ENCODE data around the gene PHTF2.
"Not testable (repeated sequence)": the region's sequence is repeated elsewhere in the genome, so short reads cannot be mapped to it uniquely, and the experiment has no call there.

Gene PHTF2

GRCh38 chr7:77798394-77799077, at the start of gene PHTF2, which contains the start of gene TMEM60:
Gene PHTF2 (plus strand): TSS chr7:77798773.
Gene TMEM60 (minus strand): TSS chr7:77798434. CDS start chr7:77794373, 4,061 bp downstream.
- DNase-seq = peak; percentile 75 to 100 (median 96)

DNA sequence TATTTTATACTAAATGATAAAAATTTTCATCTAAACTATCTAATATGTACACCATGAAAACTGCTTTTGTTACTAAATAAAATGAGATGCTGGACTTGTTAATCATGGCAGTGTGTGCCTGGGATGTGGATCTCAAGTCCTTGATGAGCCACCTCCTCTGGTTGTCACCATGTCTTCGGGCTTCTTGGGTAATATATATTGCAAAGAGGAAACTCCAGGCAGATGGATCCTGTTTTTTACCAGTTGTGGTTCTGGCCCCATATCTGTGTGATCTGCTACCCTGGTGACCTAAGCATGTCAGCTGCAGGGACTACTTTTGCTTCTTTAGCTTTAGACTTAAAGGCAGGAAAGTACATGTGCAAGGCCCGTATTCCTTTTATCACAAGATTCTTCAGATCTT, 46.6 kb upstream of the PHTF2 start:
- no peak for DNase-seq

- DNase-seq = no peak
These were observed 45.4 kb upstream of the PHTF2 start for GRCh38 chr7:77753173-77753572.

GRCh38 chr7:77757589-77757988, 41.0 kb upstream of the PHTF2 start:
- no peak for DNase-seq

- DNase-seq = peak in 9 of 14 donors; percentile 4 to 67 (median 30)
These were observed 39.2 kb upstream of the PHTF2 start for GRCh38 chr7:77759294-77759889.

- no peak for DNase-seq
These were observed 37.6 kb upstream of the PHTF2 start for GRCh38 chr7:77760809-77761453.

DNA sequence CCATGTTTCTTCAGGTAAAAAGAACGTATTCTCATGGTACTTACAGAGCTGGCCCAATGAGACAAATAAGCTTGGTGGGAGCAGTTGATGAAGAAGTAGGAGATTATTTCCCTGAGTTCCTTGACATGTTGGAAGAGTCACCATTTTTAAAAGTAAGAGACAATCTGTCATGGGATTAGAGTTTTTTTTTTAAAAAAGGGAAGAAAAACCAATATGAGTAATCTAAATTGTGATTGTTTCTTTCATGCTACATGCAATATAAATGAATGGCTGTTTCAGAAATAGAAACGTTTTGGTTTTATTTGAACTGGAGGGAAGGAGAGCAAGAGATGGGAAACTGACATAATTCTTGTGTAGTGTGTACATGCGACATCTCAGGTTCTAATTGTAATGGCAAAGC, 33.1 kb upstream of the PHTF2 start:
- DNase-seq = no peak

GRCh38 chr7:77765906-77766800, 32.4 kb upstream of the PHTF2 start:
- DNase-seq = no peak

GRCh38 chr7:77766801-77767605, 31.6 kb upstream of the PHTF2 start:
- DNase-seq = no peak

GRCh38 chr7:77770316-77770715, 28.3 kb upstream of the PHTF2 start:
- DNase-seq = no peak

- DNase-seq = no peak
These were observed 26.7 kb upstream of the PHTF2 start for GRCh38 chr7:77771901-77772300.

DNA sequence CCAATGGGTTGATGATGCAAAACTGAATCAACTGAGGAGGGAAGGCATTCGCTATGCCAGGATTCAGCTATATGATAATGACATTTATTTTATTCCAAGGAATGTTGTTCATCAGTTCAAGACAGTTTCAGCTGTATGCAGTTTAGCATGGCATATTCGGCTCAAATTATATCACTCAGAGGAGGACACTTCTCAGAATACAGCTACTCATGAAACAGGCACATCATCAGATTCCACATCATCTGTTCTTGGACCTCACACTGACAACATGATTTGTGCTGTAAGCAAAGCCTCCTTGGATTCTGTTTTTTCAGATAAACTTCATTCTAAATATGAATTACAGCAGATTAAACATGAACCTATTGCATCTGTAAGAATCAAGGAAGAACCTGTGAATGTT, 20.0 kb upstream of the PHTF2 start:
- DNase-seq = no peak

DNA sequence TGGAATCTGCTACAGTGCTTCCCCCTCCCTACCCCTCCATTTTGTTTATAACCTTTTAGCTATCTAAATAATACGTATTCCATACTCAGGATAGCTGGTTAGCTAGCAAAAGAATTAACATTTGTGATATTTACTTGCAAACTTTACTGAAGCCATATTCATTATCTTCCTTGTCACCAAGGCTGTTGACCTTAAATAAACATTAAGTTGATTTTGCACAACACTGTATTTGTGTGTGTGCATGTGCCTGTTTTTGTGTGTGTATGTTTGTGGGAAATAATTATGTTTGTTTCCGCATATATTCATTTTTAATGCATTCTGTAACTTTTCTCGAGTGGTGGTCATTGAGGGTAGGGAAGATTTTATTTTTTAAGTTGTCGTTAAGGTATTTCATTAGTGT, 16.2 kb upstream of the PHTF2 start:
- no peak for DNase-seq

DNA sequence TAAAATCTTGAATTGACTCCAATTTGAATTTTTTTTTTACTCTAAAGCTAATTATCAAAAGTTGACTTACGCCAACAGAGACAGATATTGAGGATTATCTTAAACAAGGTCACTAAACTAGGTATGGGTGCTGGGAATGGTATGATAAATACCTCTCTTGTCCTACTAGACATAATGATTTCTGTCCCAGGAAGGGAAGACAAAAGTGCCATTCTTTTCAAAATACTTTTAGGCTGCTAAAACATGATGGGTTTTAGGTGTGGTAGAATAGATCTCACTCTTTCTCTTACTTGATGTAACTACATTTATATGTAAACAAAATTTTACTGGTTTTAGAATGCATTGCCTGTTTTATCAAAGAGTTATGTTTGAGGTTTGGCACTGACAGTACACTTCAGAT, 15.5 kb upstream of the PHTF2 start:
- DNase-seq = no peak

DNA sequence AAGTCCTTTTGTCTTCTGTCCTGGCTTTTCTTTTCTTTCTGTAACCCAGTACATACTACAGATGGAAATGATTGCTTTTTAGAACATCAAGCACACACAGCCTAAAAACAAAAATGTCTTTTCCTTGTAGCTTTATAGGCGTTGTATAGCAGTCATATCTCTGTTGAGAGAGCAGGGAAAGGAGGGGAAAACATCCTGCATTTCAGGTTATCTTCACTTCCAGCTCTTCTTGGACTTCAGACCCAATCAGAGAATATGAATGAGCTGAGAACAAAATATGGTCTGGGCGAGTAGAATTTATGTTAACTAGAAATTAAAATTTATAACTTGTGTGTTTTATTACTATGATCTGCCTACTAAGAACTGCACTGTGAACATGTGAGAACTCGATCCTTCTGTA, 15.0 kb upstream of the PHTF2 start:
- DNase-seq = no peak

- not testable (repeated sequence) for DNase-seq
These were observed 14.1 kb upstream of the PHTF2 start for GRCh38 chr7:77784426-77784825.

DNA sequence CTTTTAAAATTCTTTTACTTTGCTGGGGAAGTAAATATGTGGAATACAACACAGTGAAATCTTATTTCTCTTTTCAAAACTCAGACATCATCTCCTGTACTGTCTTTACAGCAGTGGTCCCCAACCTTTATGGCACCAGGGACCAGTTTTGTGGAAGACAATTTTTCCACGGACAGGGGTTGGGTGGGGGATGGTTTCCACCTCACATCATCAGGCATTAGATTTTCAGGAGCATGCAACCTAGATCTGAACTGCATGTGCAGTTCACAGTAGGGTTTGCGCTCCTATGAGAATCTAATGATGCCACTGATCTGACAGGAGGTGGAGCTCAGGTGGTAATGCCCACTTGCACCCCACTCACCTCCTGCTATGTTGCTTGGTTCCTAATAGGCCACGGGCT, 12.6 kb upstream of the PHTF2 start:
- DNase-seq = no peak

- DNase-seq = no peak
These were observed 11.8 kb upstream of the PHTF2 start for GRCh38 chr7:77786741-77787140.

GRCh38 chr7:77788327-77788902, 10.2 kb upstream of the PHTF2 start:
- DNase-seq = no peak

- DNase-seq = no peak
These were observed 7.2 kb upstream of the PHTF2 start for GRCh38 chr7:77791336-77791735.

- no peak for DNase-seq
These were observed 6.6 kb upstream of the PHTF2 start for GRCh38 chr7:77791956-77792355.

DNA sequence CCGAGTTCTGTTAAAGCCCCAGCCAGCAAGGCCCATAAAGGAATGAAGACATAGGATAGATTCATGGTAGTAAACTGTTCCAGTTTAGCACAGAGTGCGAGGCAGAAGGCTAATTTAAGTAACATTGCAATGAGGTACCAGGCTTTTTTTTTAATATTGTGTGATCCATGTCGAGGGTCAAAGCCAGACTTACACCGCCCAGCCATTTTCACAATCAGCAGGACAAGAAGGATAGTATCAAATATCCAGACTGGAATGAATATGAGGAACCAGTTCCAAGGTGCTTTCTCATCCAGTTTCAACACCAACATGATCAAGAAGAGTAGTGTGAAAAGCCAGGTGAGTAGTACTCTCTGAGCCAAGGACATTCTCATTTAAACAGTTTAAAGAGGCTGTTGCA, 4.6 kb upstream of the PHTF2 start:
- no peak for DNase-seq
